ENCODE results near the gene CACNA1F.

DNA sequence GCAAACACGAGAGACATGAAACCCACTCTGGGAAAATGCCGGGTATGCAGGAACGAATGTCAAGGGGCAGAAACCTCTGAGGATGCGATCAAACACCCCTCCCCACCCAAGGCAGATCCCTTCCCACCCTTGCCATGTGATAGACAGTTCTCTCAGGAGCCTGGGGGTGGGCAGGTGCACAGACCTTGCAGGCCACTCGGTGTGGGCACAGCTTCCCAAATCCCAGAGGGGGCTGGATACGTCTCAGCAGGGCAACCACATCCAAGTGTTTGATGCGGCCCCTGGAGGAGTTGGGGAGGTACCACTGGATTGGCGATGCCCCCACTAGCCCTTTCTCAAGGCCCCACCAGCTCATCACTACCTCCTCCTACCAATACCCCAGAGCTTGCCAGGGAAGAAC, 22.7 kb downstream of the CACNA1F start:
- TF ChIP-seq, protein P1, sequence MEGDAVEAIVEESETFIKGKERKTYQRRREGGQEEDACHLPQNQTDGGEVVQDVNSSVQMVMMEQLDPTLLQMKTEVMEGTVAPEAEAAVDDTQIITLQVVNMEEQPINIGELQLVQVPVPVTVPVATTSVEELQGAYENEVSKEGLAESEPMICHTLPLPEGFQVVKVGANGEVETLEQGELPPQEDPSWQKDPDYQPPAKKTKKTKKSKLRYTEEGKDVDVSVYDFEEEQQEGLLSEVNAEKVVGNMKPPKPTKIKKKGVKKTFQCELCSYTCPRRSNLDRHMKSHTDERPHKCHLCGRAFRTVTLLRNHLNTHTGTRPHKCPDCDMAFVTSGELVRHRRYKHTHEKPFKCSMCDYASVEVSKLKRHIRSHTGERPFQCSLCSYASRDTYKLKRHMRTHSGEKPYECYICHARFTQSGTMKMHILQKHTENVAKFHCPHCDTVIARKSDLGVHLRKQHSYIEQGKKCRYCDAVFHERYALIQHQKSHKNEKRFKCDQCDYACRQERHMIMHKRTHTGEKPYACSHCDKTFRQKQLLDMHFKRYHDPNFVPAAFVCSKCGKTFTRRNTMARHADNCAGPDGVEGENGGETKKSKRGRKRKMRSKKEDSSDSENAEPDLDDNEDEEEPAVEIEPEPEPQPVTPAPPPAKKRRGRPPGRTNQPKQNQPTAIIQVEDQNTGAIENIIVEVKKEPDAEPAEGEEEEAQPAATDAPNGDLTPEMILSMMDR (IDR thresholded peaks at IDR 0.05; ENCODE audit: low read length): no peak
- TF ChIP-seq EZH2phosphoT487 (IDR thresholded peaks at IDR 0.05; ENCODE audit: low read length): no peak
- TF ChIP-seq EZH2 (optimal IDR thresholded peaks at IDR 0.05; ENCODE audit: low read depth, low read length): no peak

Measured in MM.1S (cell line).